ENCODE data around the gene SLC18B1.

DNA sequence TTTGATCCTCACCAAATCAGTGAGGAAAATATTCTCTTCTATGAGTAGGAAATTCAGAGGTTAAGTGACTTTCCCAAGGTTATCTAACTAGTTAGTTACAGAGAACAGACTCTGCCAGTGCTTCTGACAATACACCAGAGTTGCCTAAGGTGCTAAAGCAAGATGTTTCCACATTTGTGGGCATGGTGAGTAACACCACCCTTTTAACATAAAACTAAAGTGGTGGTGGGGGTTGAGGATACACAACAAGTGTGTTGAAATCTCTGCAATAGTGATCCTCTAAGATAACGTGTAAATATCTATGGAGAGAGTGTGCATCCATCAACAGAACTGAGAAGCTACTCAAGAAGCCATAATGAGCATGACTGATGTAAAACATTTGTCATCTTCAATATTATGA is 52.4 kb downstream of the SLC18B1 start:
- TF ChIP-seq MAZ (IDR thresholded peaks at IDR 0.05; ENCODE audit: borderline replicate concordance, low read depth, low read length) (no peak), POLR2A (IDR thresholded peaks at IDR 0.05; ENCODE audit: low read length) (no peak)

All from A549 (cell line).